Measurements from ENCODE around the gene ADD3.

ADD3 gene, protein sequence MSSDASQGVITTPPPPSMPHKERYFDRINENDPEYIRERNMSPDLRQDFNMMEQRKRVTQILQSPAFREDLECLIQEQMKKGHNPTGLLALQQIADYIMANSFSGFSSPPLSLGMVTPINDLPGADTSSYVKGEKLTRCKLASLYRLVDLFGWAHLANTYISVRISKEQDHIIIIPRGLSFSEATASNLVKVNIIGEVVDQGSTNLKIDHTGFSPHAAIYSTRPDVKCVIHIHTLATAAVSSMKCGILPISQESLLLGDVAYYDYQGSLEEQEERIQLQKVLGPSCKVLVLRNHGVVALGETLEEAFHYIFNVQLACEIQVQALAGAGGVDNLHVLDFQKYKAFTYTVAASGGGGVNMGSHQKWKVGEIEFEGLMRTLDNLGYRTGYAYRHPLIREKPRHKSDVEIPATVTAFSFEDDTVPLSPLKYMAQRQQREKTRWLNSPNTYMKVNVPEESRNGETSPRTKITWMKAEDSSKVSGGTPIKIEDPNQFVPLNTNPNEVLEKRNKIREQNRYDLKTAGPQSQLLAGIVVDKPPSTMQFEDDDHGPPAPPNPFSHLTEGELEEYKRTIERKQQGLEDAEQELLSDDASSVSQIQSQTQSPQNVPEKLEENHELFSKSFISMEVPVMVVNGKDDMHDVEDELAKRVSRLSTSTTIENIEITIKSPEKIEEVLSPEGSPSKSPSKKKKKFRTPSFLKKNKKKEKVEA

DNA sequence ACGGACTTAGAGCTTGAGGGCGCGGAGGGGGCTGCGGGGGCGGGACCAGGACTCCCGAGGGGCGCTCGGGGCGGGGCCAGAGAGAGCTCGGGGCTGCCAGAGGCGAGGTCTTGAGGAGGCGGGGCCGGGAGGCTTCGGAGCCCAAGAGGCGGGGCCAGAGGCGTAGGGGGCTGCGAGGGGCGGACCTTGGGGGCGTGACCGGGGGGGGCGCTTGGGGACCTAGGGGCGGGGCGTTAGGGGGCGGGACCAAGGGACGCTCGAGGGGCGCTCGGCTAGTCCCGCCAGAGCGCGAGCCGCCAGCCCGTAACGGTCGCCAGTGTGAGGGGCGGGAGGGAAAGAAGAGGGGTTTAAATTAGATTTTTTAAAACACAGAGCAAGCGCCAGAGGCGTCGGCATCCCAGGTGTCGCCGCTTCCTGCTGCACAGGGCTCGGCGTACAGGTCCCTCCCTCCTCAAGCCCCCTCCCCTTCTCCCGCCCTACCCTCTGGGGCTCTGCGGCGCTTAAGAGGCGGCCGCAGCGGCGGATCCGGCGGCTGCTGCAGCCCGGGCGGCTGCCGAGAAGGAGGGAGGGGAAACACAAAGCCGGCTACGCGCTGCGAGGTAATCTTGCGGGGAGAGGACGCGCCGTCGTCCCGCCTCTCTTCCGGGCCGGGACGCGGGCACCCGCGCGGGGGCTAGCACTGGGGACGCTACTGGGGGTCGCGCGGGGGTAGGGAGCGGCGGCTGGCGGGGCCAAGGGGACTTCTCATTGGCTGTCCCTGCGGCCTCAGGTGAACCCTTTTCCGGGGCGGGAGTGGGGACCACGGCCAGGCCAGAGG lies at the start of gene ADD3:
Gene ADD3, plus strand, starts transcription at position 284 of the 817 bp plus-strand sequence. CDS start 92,670 bp downstream, outside the sequence.
- in situ Hi-C loops (cut with HindIII; ENCODE audit: low sequenced_read_pairs): loop anchor here (5.0 kb wide), 1 partner anchor 74 kb away; no protein-coding TSS in a partner anchor
- DNase-seq (ENCODE audit: low read depth, low spot score): peak; percentile 96
- H3K4me3 ChIP-seq (ENCODE audit: low read depth, low read length): peak within 1 kb of the TSS; percentile 77
- TF ChIP-seq, protein P1, sequence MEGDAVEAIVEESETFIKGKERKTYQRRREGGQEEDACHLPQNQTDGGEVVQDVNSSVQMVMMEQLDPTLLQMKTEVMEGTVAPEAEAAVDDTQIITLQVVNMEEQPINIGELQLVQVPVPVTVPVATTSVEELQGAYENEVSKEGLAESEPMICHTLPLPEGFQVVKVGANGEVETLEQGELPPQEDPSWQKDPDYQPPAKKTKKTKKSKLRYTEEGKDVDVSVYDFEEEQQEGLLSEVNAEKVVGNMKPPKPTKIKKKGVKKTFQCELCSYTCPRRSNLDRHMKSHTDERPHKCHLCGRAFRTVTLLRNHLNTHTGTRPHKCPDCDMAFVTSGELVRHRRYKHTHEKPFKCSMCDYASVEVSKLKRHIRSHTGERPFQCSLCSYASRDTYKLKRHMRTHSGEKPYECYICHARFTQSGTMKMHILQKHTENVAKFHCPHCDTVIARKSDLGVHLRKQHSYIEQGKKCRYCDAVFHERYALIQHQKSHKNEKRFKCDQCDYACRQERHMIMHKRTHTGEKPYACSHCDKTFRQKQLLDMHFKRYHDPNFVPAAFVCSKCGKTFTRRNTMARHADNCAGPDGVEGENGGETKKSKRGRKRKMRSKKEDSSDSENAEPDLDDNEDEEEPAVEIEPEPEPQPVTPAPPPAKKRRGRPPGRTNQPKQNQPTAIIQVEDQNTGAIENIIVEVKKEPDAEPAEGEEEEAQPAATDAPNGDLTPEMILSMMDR (IDR thresholded peaks at IDR 0.05; ENCODE audit: low read depth, low read length): no peak

DNA sequence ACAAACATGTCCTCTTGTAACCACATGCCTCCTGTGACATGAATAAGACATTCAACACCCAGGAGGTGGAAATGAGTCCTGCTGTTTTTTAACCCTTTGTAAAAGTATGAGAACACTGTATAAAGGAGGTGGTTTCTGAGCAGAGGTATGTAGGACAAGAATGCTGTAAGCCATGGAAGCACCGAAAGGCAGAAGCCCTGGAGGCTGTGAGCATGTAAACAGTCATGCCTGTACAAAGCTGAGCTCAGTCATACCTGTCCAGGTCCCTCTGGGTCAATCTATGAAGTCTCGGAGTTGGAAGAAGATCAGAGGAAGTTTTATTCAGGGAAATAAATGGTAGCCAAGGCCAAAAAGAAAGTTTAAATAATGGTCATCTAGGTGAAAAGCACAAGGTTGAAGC lies 49.7 kb upstream of the ADD3 start:
- in situ Hi-C loops (cut with HindIII; ENCODE audit: low sequenced_read_pairs): no loop called here
- DNase-seq (ENCODE audit: low read depth, low spot score): no peak
- H3K4me3 ChIP-seq (ENCODE audit: low read depth, low read length): no peak overlapping the region
- TF ChIP-seq, protein P1 (IDR thresholded peaks at IDR 0.05; ENCODE audit: low read depth, low read length): no peak

DNA sequence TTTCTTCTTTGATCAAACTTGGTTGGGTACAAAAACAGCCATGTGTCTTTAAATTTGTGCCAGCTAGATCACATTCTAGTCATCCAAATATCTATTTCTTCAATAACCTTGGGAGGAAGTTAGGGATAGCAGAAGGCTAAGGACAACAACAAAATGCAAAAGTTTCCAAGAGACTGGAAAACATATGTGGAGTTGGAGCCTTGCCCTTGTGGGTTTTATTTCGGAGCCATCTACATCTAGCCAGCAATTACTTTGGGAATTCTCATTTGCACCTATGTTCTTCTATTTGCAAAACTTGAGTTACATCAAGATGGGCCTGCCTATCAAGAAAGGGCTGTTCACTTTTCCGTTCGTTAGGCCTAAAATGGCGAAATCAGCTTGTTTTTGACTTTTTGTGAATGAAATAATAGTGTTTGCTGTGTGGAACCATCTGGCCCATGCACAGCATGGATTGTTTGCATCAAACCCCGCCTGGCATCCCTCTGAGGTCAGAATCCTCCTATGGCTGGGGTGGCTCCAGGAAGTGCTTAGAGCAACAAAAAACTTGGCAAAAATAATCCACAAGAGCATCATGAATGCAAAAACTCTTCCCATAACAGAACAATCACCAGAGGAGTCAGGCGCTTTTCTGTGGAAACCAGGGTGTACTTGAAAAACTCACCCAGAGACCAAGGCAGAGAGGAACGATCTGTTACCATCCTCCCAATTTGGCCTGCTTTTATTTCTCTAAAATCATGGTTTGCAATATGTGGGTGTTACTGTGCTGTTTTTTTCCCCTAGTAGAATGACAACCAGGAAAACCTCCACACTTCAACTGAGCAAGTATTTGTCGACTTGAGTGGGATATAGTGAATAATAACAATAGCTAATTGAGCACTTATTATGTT lies 48.3 kb upstream of the ADD3 start:
- no peak overlapping the region for H3K4me3 ChIP-seq (ENCODE audit: low read depth, low read length)
- no peak for DNase-seq (ENCODE audit: low read depth, low spot score)
- in situ Hi-C loops (cut with HindIII; ENCODE audit: low sequenced_read_pairs): no loop called here
- TF ChIP-seq, protein P1 (IDR thresholded peaks at IDR 0.05; ENCODE audit: low read depth, low read length): no peak

DNA sequence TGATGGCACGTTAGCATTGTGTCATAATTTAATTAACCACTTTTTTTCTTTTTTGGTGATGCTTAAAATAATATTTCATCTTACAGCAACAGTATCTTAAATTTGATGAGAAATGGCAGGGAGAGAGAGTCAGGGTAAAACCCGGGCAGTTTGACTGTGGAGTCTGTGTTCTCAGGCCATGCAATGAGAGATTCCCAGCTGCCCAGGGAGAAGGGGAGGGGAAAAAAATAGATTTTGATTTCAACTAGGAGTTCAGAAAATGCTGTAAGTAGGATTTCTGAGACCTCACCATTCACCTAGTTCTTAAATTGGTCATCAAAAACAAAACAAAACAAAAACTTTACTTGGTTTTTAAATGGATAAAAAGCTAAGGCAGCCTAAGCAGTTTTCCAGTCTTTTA lies 47.1 kb upstream of the ADD3 start:
- H3K4me3 ChIP-seq (ENCODE audit: low read depth, low read length): no peak overlapping the region
- TF ChIP-seq, protein P1 (IDR thresholded peaks at IDR 0.05; ENCODE audit: low read depth, low read length): no peak
- no peak for DNase-seq (ENCODE audit: low read depth, low spot score)
- in situ Hi-C loops (cut with HindIII; ENCODE audit: low sequenced_read_pairs): no loop called here

DNA sequence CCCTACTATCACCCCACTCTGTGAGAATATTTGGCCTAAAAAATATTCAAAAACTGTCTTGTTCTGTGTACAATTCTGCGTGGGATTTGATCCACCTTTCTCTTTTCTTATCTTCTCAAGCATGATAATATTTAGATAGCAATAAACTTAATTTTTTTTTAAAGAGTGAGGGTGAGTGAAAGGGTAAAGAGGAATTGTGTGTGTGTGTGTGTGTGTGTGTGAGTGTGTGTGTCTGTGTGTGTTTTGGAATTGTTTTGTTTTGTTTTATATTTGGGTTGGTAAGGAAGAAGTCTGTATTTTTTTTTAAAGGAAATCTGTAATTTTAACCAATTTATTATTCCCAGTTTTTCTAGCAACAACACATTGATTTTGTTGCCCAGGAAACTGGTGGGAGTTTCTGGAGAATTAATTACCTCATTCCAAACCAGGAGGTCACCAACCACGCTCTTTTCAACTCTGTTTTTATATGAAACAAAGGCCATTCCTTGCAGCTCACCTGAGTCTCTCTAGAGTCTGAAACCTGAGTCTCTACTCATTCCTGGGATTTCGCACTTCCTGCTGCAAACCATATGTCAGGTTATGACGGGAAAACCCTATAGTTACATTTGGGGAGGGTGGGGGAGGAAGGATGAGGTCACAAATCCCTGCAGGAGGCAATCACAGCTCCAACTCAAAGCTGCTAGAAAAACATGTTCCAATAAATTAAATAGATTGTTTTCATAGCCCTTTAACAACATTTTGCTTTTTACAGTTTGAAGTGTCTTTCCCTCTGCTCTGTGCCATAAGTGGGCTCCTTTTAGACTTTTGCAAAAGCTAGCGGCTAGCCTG lies 46.4 kb upstream of the ADD3 start:
- H3K4me3 ChIP-seq (ENCODE audit: low read depth, low read length): no peak overlapping the region
- DNase-seq (ENCODE audit: low read depth, low spot score): peak; percentile 82
- TF ChIP-seq, protein P1 (IDR thresholded peaks at IDR 0.05; ENCODE audit: low read depth, low read length): no peak
- in situ Hi-C loops (cut with HindIII; ENCODE audit: low sequenced_read_pairs): no loop called here

Data from astrocyte of the spinal cord (primary cell).